HCEC 1CT (cell line): ENCODE data around the gene AADACL4.
"Not testable (repeated sequence)": the region's sequence is repeated elsewhere in the genome, so short reads cannot be mapped to it uniquely, and the experiment has no call there.

Experiments used
- DNase-seq: peaks from one replicate; pipeline ENCODE4 v3.0.0-alpha.2; 2017

AADACL4 gene

GRCh38 chr1:12662556-12662955 is 18.7 kb downstream of the AADACL4 start:
- DNase-seq, result no peak

- DNase-seq, result no peak
Observed at GRCh38 chr1:12665511-12665910, 21.6 kb downstream of the AADACL4 start.

GRCh38 chr1:12666141-12666735 is 22.4 kb downstream of the AADACL4 start:
- DNase-seq, result no peak

GRCh38 chr1:12669529-12670068 is 25.7 kb downstream of the AADACL4 start:
- peak; percentile 7 for DNase-seq

GRCh38 chr1:12674358-12674757 is 30.5 kb downstream of the AADACL4 start:
- no peak for DNase-seq

GRCh38 chr1:12676122-12676521 is 32.2 kb downstream of the AADACL4 start:
- DNase-seq, result not testable (repeated sequence)

- DNase-seq, result no peak
Observed at GRCh38 chr1:12677565-12677964, 33.7 kb downstream of the AADACL4 start.

GRCh38 chr1:12678350-12678749 is 34.5 kb downstream of the AADACL4 start:
- DNase-seq, result no peak

- DNase-seq, result no peak
Observed at GRCh38 chr1:12678820-12679219, 34.9 kb downstream of the AADACL4 start.

- DNase-seq, result no peak
Observed at GRCh38 chr1:12690156-12690555, 46.3 kb downstream of the AADACL4 start.

GRCh38 chr1:12692967-12693782 is 49.3 kb downstream of the AADACL4 start:
- DNase-seq, result no peak

GRCh38 chr1:12696658-12697057 is 52.8 kb downstream of the AADACL4 start:
- DNase-seq, result no peak

- no peak for DNase-seq
Observed at GRCh38 chr1:12697397-12697796, 53.5 kb downstream of the AADACL4 start.

GRCh38 chr1:12703821-12704451 is 60.1 kb downstream of the AADACL4 start:
- no peak for DNase-seq

- no peak for DNase-seq
Observed at GRCh38 chr1:12706061-12706460, 62.2 kb downstream of the AADACL4 start.

- DNase-seq, result no peak
Observed at GRCh38 chr1:12708396-12709090, 64.7 kb downstream of the AADACL4 start.

- DNase-seq, result no peak
Observed at GRCh38 chr1:12709091-12709491, 65.2 kb downstream of the AADACL4 start.

- DNase-seq, result no peak
Observed at GRCh38 chr1:12709696-12710095, 65.8 kb downstream of the AADACL4 start.

GRCh38 chr1:12711536-12711935 is 67.7 kb downstream of the AADACL4 start:
- DNase-seq, result no peak

GRCh38 chr1:12712076-12712475 is 68.2 kb downstream of the AADACL4 start:
- DNase-seq, result no peak

- DNase-seq, result no peak
Observed at GRCh38 chr1:12712929-12713328, 69.0 kb downstream of the AADACL4 start.

- not testable (repeated sequence) for DNase-seq
Observed at GRCh38 chr1:12713651-12714050, 69.8 kb downstream of the AADACL4 start.
